T-helper 2 cell treated with Interferon-gamma antibody and Interleukin-4, amounts not matched to agents 100 ng/mL and 5 ng/mL, for 36 hours (primary cell): ENCODE data around the gene ZSCAN5B. TPM values are rescaled to one million over a fixed set of nuclear protein-coding genes. Genes with fewer than 3 reads are reported as not detected.
"Not testable (repeated sequence)": the region's sequence is repeated elsewhere in the genome, so short reads cannot be mapped to it uniquely, and the experiment has no call there.

ENCODE experiments used
- intact Hi-C: fragments of 100-400 bp; cut with micrococcal nuclease; formaldehyde crosslinking; loops from one replicate; pipeline ENCODE4 v1.15.1; 2023
- total RNA-seq: library from RNA; stranded (reverse); gene quantifications from 2 replicates; pipeline ENCODE4 v1.2.3, GENCODE V29; 2022

Gene ZSCAN5B
- not detected in 2 replicates for total RNA-seq

- intact Hi-C loops: not testable (repeated sequence)
Observed at GRCh38 chr19:56197646-56198045, at the start of gene ZSCAN5B. Gene ZSCAN5B (minus strand): TSS chr19:56197783. CDS start chr19:56193052, 4,731 bp downstream.

- intact Hi-C loops: not testable (repeated sequence)
Observed at GRCh38 chr19:56245764-56246163, 48.2 kb upstream of the ZSCAN5B start.

- intact Hi-C loops: no loop called here
Observed at GRCh38 chr19:56245121-56245740, 47.6 kb upstream of the ZSCAN5B start.

GRCh38 chr19:56223481-56223880 is 25.9 kb upstream of the ZSCAN5B start:
- intact Hi-C loops: no loop called here

GRCh38 chr19:56222901-56223300 is 25.3 kb upstream of the ZSCAN5B start:
- intact Hi-C loops: no loop called here

- intact Hi-C loops: no loop called here
Observed at GRCh38 chr19:56221851-56222250, 24.3 kb upstream of the ZSCAN5B start.

- intact Hi-C loops: not testable (repeated sequence)
Observed at GRCh38 chr19:56221442-56221841, 23.9 kb upstream of the ZSCAN5B start.

GRCh38 chr19:56218961-56219360 is 21.4 kb upstream of the ZSCAN5B start:
- intact Hi-C loops: no loop called here

GRCh38 chr19:56217039-56217949 is 19.7 kb upstream of the ZSCAN5B start:
- intact Hi-C loops: no loop called here

- intact Hi-C loops: no loop called here
Observed at GRCh38 chr19:56211718-56212117, 14.1 kb upstream of the ZSCAN5B start.

GRCh38 chr19:56210036-56210435 is 12.5 kb upstream of the ZSCAN5B start:
- intact Hi-C loops: not testable (repeated sequence)

- intact Hi-C loops: no loop called here
Observed at GRCh38 chr19:56209091-56209490, 11.5 kb upstream of the ZSCAN5B start.

GRCh38 chr19:56207581-56207980 is 10.0 kb upstream of the ZSCAN5B start:
- intact Hi-C loops: not testable (repeated sequence)

GRCh38 chr19:56201973-56202372 is 4.4 kb upstream of the ZSCAN5B start, which contains the start of gene ZSCAN5C:
Gene ZSCAN5C (plus strand): TSS chr19:56202273. CDS start chr19:56205914, 3,641 bp downstream.
- intact Hi-C loops: no loop called here

- intact Hi-C loops: no loop called here
Observed at GRCh38 chr19:56199687-56200086, 2.1 kb upstream of the ZSCAN5B start.

- intact Hi-C loops: no loop called here
Observed at GRCh38 chr19:56193981-56194640, 3.5 kb downstream of the ZSCAN5B start.

GRCh38 chr19:56191711-56192110 is 5.9 kb downstream of the ZSCAN5B start:
- intact Hi-C loops: no loop called here

GRCh38 chr19:56191115-56191514 is 6.5 kb downstream of the ZSCAN5B start:
- intact Hi-C loops: no loop called here

- intact Hi-C loops: no loop called here
Observed at GRCh38 chr19:56189785-56190184, 7.8 kb downstream of the ZSCAN5B start.

- intact Hi-C loops: no loop called here
Observed at GRCh38 chr19:56177564-56178243, 19.9 kb downstream of the ZSCAN5B start.

GRCh38 chr19:56176881-56177280 is 20.7 kb downstream of the ZSCAN5B start:
- intact Hi-C loops: no loop called here
